Tibial artery (tissue), 4 donors: ENCODE measurements around the gene CYB561A3.
A peak's percentile ranks its signal among the peaks of the same experiment; 100 is the strongest.

Source experiments
- DNase-seq, 2 donors: peaks; one replicate each; pipeline ENCODE4 v3.0.0-alpha.2; 2019
- H3K27ac ChIP-seq, 2 donors: fragments of 200-600 bp; sonication (generic) in 1 of 2; 1 replicate in 1 of 2; 2 replicates in 1 of 2; pipeline ENCODE4 v1.5.1; 2018 to 2019; ENCODE audit warnings: mild to moderate bottlenecking in 1 of 2
- H3K27me3 ChIP-seq, 2 donors: fragments of 200-600 bp; sonication (generic) in 1 of 2; one replicate each; pipeline versions ENCODE4 v1.5.1 to v1.6.0; 2016 to 2019
- H3K36me3 ChIP-seq, 3 donors: fragments of 200-600 bp; sonication (generic) in 2 of 3; one replicate each; pipeline ENCODE4 v1.5.1; 2016 to 2019; ENCODE audit warnings: mild to moderate bottlenecking in 2 of 3
- H3K4me1 ChIP-seq, 4 donors: fragments of 200-600 bp; sonication (generic) in 2 of 4; 1 replicate in 3 of 4; 2 replicates in 1 of 4; pipeline ENCODE4 v1.5.1; 2016 to 2019
- H3K4me3 ChIP-seq, 2 donors: fragments of 200-600 bp; sonication (generic) in 1 of 2; 1 replicate in 1 of 2; 2 replicates in 1 of 2; pipeline ENCODE4 v1.5.1; 2018 to 2019; ENCODE audit warnings: mild to moderate bottlenecking in 2 of 2
- H3K9me3 ChIP-seq, 3 donors: fragments of 200-600 bp; sonication (generic) in 1 of 3; one replicate each; pipeline ENCODE4 v1.5.1; 2016 to 2019
- intact Hi-C: fragments of 100-400 bp; cut with DNase I; formaldehyde crosslinking; loops from one replicate; pipeline ENCODE4 v1.15.0; 2023; ENCODE audit warnings: low total_unique reads
- TF ChIP-seq, protein P1 (sequence below), 2 experiments: fragments of 200-600 bp in 1 of 2; fragments of 450-650 bp in 1 of 2; IDR thresholded peaks; one replicate each; pipeline ENCODE4 v1.5.1; 2017 to 2019; ENCODE audit warnings: antibody characterized with exemption in 2 of 2, mild to moderate bottlenecking in 1 of 2, moderate library complexity in 1 of 2

The CYB561A3 gene

GRCh38 chr11:61349189-61349751 lies 12.4 kb downstream of the CYB561A3 start:
- H3K27ac ChIP-seq, result no peak overlapping the region
- no peaks in the 10 kb centered on the region for H3K4me1 ChIP-seq
- no peaks in the 10 kb centered on the region for H3K27me3 ChIP-seq
- H3K36me3 ChIP-seq, result peaks cover 36 to 90% (median 60%) of the 10 kb centered on the region in 3 donors
- intact Hi-C loops, result no loop called here
- TF ChIP-seq, protein P1, sequence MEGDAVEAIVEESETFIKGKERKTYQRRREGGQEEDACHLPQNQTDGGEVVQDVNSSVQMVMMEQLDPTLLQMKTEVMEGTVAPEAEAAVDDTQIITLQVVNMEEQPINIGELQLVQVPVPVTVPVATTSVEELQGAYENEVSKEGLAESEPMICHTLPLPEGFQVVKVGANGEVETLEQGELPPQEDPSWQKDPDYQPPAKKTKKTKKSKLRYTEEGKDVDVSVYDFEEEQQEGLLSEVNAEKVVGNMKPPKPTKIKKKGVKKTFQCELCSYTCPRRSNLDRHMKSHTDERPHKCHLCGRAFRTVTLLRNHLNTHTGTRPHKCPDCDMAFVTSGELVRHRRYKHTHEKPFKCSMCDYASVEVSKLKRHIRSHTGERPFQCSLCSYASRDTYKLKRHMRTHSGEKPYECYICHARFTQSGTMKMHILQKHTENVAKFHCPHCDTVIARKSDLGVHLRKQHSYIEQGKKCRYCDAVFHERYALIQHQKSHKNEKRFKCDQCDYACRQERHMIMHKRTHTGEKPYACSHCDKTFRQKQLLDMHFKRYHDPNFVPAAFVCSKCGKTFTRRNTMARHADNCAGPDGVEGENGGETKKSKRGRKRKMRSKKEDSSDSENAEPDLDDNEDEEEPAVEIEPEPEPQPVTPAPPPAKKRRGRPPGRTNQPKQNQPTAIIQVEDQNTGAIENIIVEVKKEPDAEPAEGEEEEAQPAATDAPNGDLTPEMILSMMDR (IDR thresholded peaks at IDR 0.05), result no peak
- H3K9me3 ChIP-seq, result no peaks in the 10 kb centered on the region
- H3K4me3 ChIP-seq, result no peak overlapping the region
- no peak for DNase-seq

- Histone ChIP-seq H3K9me3 (no peaks in the 10 kb centered on the region), H3K36me3 (peaks cover 27 to 88% (median 47%) of the 10 kb centered on the region in 3 donors), H3K27me3 (no peaks in the 10 kb centered on the region), H3K4me1 (no peaks in the 10 kb centered on the region), H3K27ac (no peak overlapping the region), H3K4me3 (no peak overlapping the region)
- TF ChIP-seq, protein P1 (IDR thresholded peaks at IDR 0.05), result no peak
- peak in 1 of 2 donors; percentile 45 for DNase-seq
- intact Hi-C loops, result no loop called here
Measured at GRCh38 chr11:61347916-61348461, 13.7 kb downstream of the CYB561A3 start.

DNA sequence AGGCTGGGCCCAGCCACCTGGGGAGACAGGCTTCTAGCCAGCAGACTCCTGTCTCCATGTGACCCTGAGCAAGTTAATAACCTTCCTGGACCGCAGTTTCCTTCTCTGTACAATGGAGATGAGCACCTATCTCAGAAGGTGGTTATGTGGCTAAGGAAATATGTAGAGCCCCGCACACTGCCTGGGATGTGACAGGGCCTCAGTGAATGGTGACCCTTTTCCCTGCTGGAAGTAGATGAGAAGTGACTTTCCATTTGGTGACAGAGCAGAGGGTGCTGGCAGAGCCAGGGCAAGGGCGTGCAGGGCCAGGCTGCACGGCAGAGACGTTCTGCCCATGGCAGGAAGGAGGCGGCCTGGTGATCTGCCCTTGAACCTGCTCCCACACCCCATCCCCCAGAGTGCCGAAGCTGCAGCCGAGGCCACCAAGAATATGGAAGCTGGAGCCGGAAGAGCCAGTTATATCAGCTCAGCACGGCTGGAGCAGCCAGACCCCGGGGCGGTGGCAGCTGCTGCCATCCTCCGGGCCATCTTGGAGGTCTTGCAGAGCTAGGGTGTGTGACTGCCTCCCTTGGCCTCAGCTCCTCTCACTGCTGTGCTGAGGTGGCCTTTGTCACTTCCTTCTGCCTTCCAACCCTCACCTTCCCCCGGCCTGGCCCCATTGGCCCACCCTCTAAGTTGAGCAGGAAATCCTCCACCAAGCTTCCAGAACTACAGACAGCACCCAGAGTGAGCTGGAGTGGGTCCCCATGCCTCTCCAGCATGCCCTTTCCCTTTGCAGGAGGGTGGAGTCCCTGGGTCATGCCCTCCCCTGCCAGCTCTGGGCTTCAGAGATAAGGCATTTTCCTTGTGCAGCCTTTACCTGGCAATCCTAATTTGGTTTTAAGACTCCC lies 15.5 kb downstream of the CYB561A3 start:
- intact Hi-C loops, result no loop called here
- Histone ChIP-seq H3K27me3 (no peaks in the 10 kb centered on the region), H3K36me3 (peaks cover 11 to 88% (median 36%) of the 10 kb centered on the region in 3 donors), H3K4me1 (no peaks in the 10 kb centered on the region), H3K27ac (no peak overlapping the region), H3K9me3 (no peaks in the 10 kb centered on the region), H3K4me3 (no peak overlapping the region)
- no peak for DNase-seq
- TF ChIP-seq, protein P1 (IDR thresholded peaks at IDR 0.05), result no peak

DNA sequence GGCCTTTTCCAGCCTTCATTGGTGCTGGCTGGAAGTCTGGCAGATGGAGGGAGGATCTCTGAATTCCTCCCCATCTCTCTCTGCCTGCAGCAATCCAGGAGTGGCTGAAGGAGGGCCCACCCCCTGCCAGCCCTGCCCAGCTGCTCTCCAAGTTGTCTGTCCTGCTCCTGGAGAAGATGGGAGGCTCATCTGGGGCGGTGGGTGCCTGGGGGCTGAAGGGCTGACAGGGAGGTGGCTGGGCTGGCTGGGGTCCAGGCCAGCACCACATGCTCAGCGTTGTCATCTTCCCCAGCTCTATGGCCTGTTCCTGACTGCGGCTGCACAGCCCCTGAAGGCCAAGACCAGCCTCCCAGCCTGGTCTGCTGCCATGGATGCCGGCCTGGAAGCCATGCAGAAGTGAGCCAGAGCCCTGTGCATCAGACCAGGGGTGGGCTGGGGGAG lies 16.5 kb downstream of the CYB561A3 start:
- TF ChIP-seq, protein P1 (IDR thresholded peaks at IDR 0.05), result no peak
- H3K4me3 ChIP-seq, result no peak overlapping the region
- H3K9me3 ChIP-seq, result no peaks in the 10 kb centered on the region
- no peak overlapping the region for H3K27ac ChIP-seq
- DNase-seq, result no peak
- peaks cover 3 to 84% (median 26%) of the 10 kb centered on the region in 3 donors for H3K36me3 ChIP-seq
- H3K27me3 ChIP-seq, result no peaks in the 10 kb centered on the region
- no peaks in the 10 kb centered on the region for H3K4me1 ChIP-seq
- intact Hi-C loops, result no loop called here

DNA sequence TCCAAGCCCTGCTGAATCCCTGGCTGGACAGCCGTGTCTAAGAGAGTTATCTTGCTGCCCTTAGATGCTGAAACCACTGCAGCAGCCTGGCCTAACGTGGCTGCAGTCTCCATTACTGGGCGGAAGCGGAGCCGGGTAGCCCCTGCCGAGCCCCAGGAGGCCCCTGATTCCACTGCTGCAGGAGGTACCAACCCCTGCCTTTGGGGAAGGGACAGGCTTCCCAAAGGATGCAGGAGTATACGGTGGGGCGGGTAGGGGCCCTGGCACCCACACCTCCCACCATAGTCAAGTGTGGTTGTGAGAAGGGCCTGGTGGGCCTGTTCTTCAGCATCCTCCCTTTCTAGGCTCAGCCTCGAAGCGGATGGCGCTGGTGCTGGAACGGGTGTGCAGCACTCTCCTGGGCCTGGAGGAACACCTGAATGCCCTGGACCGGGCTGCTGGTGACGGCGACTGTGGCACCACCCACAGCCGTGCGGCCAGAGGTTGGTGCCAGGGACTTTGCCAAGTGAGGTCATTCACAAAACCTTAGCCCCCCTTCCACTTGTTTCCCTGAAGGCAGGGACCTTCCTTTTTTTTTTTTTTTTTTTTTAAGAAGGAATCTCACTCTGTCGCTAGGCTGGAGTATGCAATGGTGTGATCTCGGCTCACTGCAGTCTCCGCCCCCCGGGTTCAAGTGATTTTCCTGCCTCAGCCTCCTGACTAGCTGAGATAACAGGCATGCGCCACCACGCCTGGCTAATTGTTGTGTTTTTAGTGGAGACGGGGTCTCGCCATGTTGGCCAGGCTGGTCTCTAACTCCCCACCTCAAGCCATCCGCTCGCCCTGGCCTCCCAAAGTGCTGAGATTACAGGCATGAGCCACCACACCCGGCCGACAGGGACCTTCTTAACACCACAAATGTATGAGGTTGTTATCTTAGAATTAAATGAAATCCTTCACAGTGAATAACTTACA lies 17.6 kb downstream of the CYB561A3 start:
- H3K27me3 ChIP-seq, result no peaks in the 10 kb centered on the region
- H3K27ac ChIP-seq, result no peak overlapping the region
- H3K4me3 ChIP-seq, result no peak overlapping the region
- TF ChIP-seq, protein P1 (IDR thresholded peaks at IDR 0.05), result no peak
- H3K36me3 ChIP-seq, result peaks cover 0 to 82% (median 15%) of the 10 kb centered on the region in 3 donors
- no peak for DNase-seq
- no peaks in the 10 kb centered on the region for H3K4me1 ChIP-seq
- H3K9me3 ChIP-seq, result no peaks in the 10 kb centered on the region
- intact Hi-C loops, result no loop called here
